ENCODE results near the gene UCN.
"Not testable (repeated sequence)": the region's sequence is repeated elsewhere in the genome, so short reads cannot be mapped to it uniquely, and the experiment has no call there.

UCN gene, protein sequence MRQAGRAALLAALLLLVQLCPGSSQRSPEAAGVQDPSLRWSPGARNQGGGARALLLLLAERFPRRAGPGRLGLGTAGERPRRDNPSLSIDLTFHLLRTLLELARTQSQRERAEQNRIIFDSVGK

DNA sequence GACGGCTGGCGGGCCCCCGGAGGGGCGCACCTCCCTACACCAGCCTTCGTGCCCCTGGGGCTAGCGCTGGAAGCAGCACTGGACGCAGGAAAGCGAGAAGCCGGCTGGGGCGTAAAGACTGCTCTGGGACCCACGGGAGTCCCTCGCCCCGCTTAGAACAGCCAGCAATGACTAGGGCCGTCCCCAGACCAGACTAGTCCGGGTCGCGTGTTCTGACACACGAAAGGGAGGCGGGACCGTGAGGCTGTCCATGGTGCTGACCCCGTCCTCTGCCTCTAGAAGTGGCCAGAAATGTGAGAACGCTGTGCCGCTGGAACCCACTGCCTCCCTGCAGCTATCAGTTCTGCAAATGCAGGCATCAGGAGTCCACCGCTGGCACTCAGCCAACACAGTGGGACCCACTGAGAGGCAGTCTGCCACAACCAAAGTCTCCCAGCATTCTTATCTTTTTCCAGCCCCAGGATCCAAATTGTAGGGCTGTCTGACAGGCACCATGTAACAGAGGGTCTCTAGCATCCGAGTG, at the start of gene UCN:
TSS of gene UCN (minus strand) at position 87 of the 523 bp plus-strand sequence. CDS start 550 bp downstream, outside the sequence.
- DNase-seq (ENCODE audit: low read depth in 2 of 3, low spot score in 1 of 3): no peak

DNA sequence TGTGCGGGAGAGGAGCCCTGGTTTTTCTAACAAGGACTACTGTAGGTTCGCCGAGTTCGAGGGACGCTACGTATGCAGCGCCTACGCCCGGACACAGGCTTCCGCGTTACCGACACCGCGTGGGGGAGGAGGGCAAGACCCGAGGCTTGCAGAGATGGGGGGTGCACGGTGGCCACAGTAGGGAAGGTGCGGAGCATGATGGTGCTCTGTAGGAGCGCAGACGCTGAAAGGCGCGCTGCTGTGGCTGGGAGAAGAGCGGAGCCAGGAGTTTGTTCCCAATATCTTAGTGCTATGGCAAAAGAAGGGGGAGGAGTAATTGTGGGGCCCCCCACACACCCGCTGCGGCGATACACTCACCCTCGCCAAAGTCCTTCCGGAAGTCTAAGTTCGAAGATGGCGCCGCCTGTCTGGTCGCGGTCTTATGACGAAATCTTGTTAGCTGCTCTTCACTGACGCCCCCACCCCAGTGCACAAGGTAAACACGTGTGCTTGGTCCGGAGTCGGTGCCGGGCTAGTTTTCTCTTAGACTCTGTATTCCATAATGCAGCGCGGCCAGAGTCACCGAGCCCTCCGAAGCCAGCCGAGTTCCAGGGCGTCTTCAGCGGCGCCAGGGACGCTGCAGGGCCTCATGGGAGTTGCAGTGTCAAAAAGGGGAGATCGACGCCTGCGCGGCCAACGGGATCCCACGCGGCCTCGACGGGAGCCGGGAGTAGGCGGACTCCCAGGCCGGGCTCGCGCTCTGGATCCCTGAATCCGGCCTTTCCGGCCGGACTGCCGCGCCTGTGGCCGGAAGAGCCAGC, 48.3 kb upstream of the UCN start, which contains the start of gene GTF3C2:
TSS of gene GTF3C2 (minus strand) at position 383 of the 800 bp plus-strand sequence. CDS start 13,210 bp downstream, outside the sequence.
- peak; percentile 87 to 91 (median 90) for DNase-seq (ENCODE audit: low read depth in 2 of 3, low spot score in 1 of 3)

DNA sequence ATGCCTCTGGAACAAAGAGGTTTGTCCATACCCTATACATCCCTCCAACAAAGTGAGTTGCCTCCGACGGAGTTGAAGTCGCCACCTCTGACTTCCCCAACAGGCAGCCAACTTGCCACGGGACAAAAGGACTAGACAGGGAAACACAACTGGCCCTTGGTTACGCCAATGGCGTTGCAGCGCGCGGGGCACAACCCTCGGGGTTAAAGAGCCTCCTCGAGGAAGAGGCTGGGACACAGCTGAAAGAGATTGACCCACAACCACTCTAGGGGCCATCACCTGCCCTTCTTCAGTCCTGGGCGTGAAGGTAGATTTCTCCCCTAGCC, 47.8 kb upstream of the UCN start:
- DNase-seq (ENCODE audit: low read depth in 2 of 3, low spot score in 1 of 3): peak in 2 of 3 donors; percentile 38 to 48

- no peak for DNase-seq (ENCODE audit: low read depth in 2 of 3, low spot score in 1 of 3)
Measured at GRCh38 chr2:27354597-27354927, 46.3 kb upstream of the UCN start.

DNA sequence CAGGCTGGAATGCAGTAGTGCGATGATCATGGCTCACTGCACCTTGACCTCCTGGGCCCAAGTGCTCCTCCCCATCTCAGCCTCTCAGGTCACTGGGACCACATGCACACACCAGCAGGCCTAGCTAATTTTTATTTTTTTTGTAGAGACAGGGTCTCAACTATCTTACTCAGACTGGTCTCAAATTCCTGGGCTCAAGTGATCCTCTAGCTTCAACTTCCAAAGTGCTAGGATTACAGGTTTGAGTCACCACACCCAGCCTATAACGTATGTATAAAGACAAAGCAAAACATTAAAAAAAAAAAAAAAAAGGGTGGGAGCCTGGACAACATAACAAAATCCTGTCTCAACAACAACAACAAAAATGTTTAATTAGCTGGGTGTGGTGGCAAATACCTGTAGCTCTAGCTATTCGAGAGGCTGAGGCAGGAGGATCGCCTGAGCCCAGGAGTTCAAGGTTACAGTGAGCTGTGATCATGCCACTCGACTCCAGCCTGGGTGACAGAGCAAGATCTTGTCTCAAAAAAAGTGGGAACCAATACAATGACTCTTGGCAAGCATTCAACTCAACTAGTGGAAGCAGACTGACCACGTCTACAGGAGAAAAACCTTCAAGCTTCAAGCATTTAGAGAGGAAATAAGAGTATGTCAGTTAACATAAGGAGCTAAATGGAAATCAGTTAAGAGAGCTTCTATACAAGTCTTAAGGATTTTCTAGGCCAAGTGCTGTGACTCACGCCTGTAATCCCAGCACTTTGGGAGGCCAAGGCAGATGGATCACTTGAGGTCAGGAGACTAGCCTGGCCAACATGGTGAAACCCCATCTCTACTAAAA, 45.7 kb upstream of the UCN start:
- DNase-seq (ENCODE audit: low read depth in 2 of 3, low spot score in 1 of 3): no peak

- DNase-seq (ENCODE audit: low read depth in 2 of 3, low spot score in 1 of 3): not testable (repeated sequence)
Measured at GRCh38 chr2:27353386-27353761, 45.1 kb upstream of the UCN start.

- peak in 1 of 3 donors; percentile 17 for DNase-seq (ENCODE audit: low read depth in 2 of 3, low spot score in 1 of 3)
Measured at GRCh38 chr2:27351802-27352598, 43.8 kb upstream of the UCN start.

- no peak for DNase-seq (ENCODE audit: low read depth in 2 of 3, low spot score in 1 of 3)
Measured at GRCh38 chr2:27350106-27350693, 42.0 kb upstream of the UCN start.

- no peak for DNase-seq (ENCODE audit: low read depth in 2 of 3, low spot score in 1 of 3)
Measured at GRCh38 chr2:27347641-27348040, 39.4 kb upstream of the UCN start.

DNA sequence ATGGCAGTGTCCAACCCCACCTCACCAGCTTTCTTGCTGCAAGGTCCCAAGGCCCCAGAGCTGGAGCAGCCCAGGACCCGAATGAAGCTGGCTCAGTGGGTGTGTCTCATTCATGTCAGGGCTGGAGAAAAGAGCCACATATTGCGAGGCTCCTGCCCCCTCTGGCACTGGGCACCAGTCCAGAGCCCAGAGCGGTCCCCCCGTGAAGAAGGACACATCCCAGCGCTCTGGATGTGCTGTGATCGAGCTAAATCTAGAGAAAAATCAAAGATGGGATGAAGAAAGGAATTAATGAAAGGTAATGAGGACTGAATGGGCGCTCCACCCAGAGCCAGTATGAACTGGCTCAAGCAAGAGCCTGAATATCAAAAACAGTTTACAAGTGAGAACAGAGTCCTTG, 27.9 kb upstream of the UCN start:
- no peak for DNase-seq (ENCODE audit: low read depth in 2 of 3, low spot score in 1 of 3)

DNA sequence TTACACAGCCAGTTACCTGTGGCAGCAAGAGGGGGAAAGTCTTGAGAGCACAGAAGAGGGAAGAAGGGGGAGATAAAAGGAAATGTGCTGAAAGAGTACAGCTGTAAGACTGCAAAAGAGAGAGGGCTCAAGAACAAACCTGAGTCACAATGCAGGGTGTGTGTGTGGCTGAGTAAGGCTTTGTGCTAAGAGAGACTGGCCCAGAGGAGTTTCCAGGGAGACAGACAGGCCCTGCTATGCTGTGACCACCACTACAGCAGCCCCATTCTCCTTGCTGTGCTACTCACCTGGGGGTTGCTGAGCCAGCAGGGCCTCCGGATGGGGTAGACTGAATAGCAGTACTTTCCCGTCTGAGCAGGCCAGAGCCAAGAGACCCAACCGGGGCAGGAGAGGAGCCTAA, 27.1 kb upstream of the UCN start:
- DNase-seq (ENCODE audit: low read depth in 2 of 3, low spot score in 1 of 3): no peak

GRCh38 chr2:27324720-27325119, 16.5 kb upstream of the UCN start:
- DNase-seq (ENCODE audit: low read depth in 2 of 3, low spot score in 1 of 3): no peak

DNA sequence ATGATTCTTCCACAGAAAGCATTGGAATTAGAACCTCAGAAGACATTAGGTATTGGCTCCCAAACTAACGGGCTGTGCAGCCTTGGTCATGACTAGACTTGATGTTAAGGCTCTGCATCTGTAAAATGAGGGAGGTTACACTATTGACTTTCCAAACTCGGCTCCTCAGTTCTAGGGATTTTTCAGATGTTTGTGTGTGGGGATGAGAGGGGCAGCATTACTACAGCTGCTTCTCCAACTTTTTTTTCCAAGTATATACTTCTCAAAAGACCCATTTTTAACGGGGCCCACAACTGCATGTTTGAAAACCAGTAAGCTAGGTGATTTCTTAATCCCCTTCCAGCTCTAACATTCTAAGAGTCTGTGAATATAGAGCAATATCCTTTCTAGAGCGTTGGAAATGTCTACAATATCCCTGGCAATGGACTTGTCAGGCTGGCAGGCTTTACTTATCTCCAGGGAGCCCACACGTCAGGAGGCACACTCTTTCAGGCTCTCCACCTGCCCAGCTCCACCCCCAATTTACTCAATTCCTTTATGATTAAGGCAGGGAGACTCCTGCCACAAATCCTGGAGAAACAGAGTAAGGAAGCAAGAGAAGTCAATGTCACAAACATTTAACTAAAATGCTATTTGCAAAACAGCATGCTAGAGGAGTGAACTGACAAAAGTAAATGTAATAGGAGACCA, 15.5 kb upstream of the UCN start:
- DNase-seq (ENCODE audit: low read depth in 2 of 3, low spot score in 1 of 3): no peak

DNA sequence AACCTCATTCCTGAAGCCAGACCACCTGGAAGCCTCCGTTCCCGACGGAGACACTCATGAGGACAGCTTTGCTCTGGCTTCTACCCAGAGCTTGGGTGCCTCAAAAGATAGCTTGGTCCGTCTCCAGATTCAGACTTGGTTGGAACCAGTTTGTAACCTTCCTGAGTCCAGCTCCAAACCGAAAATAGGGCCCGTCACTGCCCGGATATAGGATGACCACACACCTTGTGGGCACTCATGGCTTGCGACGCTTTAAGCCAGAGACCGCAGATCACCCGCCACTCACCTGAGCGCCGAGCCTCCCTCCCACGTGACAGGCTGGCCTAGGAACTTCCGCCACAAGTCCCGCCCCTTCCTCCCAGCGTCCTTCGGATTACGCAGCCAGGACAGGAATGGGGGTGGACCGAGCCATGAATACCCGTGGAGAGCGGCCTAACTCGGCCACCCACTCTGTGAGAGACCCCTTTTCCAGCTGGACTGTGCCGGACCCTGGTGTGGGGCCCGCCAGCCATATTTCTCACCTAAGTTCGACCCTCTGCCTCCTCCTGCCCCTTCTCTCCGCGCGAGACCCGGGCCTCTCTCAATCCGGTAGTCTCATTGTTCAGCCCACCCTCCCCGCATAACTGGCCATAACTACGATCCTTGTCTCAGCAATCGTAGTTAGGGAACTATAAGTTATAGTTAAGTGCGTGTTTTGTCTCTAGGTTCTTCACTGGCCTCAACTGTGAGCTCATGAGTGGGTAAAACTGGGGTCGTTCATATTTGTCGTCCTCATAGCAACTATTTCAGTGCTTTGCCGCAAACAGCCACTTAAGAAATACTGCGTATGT, 14.7 kb upstream of the UCN start, which contains the start of gene MPV17:
TSS of gene MPV17 (minus strand) at position 332 of the 830 bp plus-strand sequence. CDS start 580 bp downstream, outside the sequence.
- DNase-seq (ENCODE audit: low read depth in 2 of 3, low spot score in 1 of 3): peak; percentile 77 to 87 (median 80)

DNA sequence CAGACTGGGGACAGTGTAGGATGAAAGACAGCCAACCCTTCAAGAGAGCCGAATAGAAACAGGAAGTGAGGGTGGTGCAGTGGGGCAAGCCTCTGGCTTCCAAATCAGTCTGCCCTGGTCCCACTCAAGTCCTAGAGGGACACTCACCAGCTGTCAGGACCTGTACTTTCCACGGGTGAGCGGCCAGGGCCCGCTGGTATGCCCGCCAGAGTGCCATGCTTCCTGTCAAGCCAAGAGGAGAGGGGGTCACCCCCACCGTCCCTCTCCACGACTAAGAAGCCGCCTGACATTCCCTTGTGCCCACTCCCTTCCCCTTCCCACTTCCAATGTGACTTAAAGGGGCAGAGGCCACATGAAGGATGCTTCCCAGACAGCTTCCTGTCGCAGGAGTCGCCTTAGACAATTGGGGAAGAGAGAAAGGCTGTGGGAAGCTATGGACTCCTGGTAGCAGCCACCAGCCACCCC, 14.1 kb upstream of the UCN start:
- DNase-seq (ENCODE audit: low read depth in 2 of 3, low spot score in 1 of 3): no peak

DNA sequence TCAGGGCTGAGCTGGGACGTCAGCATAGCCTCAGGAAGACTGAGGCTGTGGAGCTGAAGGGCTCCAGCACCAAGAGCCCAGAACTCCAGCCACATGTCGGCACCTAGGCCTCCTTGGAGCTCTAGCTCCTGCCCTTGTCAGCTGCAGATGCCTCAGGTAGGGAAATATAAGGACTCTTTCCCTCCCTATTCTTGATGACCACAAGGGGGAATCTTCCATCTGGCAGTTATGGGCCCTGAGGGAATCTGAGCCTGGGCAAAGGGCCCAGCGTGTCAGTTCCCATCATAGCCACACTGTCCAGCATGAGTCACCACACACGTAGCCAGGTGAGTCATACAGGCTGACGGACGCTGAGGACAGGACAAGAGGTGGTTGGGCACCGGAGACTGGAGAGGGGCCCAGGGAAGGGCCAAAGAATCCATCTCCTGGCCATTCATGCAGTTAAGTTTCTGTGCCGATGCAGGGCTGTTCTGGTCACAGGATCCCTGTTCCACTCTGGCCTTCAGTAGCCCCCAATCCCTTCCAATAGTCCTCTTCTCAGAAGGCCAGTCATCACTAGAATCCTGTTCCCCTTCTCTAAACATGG, 12.8 kb upstream of the UCN start:
- no peak for DNase-seq (ENCODE audit: low read depth in 2 of 3, low spot score in 1 of 3)

DNA sequence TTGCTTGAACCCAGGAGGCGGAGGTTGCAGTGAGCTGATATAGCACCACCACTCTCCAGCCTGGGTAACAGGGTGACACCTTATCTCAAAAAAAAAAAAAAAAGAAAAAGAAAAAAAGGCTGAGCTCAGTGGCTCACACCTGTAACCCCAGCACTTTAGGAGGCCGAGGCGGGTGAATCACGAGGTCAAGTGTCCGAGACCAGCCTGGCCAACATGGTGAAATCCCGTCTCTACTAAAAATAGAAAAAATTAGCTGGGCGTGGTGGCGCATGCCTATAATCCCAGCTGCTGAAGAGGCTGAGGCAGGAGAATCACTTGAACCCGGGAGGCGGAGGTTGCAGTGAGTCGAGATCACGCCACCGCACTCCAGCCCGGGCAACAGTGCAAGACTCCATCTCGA, 11.6 kb upstream of the UCN start:
- DNase-seq (ENCODE audit: low read depth in 2 of 3, low spot score in 1 of 3): not testable (repeated sequence)

DNA sequence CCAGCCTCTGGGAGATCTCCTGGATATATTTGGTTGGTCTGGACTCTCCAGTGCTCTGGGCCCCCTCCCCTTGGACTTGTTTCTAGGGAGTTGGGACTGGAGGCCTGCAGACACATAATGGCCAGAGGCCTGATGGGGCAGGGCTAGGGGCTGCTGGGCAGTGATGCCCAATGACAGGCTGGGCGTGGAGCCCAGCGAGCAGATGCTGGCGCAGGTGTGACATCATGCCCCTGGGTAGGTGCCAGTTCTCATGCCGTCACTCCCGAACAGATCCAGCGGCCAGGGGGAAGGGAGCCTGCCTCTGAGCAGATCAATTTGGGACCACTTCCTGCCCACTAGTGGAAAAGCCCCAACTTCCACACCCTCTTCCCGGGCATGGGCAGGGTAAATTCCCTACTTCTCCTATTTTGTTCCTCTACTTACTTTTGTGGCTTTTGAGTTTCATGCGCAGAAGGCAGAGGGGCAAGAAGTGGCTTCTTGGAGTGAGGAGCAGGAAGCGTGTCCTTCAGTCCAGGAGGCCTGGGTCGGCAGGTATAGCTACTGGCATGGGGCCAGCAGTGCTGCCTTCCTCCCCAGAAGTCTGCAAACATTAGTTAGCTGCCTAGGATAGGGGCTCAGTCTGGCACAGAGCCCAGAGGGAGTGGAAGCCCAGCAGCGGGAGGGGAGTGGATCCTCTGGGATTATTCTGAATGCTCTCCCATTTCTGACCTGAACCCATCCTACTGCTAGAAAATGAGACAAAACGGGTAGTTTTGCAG, 8.6 kb upstream of the UCN start:
- no peak for DNase-seq (ENCODE audit: low read depth in 2 of 3, low spot score in 1 of 3)

Measured in stimulated activated CD4-positive, alpha-beta T cell treated with anti-CD3 and anti-CD28 coated beads, Interleukin-12 subunit alpha, Interleukin-12 subunit beta, amount 100 ng/mL, for 48 hours (primary cell).